GM21723 (cell line): ENCODE results near the gene SRGAP2C.
"Not testable (repeated sequence)": the region's sequence is repeated elsewhere in the genome, so short reads cannot be mapped to it uniquely, and the experiment has no call there.

Experiments used
- ATAC-seq: cut with Tn5 transposase; IDR thresholded peaks from one replicate; pipeline ENCODE4 v1.9.1; 2021; ENCODE audit warnings: mild to moderate bottlenecking, moderate library complexity; ENCODE audit not compliant: unreplicated experiment

Gene SRGAP2C

DNA sequence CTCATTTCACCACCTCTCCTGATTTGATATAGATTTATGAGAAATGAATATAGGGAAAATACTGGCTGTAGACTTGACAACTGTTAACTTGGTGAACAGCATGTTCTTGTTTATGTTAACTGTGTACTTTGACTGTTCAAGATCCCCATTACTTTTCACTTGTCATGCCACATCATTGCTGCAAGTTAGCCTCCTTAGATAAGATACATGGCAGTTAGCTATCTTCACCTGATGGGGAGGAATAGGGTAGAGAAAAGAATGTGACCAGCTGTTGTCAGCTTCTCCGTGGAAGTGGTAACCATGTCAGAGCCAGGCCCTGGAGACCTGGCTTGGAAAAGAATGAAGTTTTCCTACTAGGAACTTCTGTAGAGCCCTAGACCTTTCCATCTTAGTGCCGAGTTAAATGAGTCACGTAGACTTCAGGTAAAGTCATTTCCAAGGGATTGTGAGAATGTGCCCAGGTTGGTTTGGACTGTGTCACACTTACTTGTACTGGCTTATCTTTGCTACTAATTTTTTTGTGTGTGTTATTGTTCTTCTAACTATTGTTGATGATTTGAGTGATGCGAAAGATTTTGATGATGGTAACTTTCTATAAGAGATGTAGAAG lies 41.6 kb downstream of the SRGAP2C start:
- ATAC-seq: not testable (repeated sequence)

DNA sequence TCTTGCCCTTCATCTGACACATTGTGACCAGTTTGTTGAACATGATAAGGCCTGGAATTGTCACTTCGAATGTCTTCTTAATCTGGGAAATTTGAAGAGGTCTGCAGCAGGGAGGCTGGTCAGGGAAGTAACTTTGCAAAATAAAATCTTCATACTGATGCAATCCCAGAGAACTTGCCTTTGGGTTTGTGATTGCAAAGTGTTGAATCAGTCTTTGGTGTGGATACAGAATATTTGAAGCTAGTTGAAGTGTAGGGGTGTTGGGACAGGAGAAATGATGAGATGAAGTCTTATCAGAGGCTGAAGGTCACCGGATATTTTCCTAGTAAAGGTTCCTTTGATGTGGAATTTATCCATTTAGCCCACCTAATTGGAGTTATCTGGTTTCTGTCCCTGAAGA lies 42.1 kb downstream of the SRGAP2C start:
- not testable (repeated sequence) for ATAC-seq

DNA sequence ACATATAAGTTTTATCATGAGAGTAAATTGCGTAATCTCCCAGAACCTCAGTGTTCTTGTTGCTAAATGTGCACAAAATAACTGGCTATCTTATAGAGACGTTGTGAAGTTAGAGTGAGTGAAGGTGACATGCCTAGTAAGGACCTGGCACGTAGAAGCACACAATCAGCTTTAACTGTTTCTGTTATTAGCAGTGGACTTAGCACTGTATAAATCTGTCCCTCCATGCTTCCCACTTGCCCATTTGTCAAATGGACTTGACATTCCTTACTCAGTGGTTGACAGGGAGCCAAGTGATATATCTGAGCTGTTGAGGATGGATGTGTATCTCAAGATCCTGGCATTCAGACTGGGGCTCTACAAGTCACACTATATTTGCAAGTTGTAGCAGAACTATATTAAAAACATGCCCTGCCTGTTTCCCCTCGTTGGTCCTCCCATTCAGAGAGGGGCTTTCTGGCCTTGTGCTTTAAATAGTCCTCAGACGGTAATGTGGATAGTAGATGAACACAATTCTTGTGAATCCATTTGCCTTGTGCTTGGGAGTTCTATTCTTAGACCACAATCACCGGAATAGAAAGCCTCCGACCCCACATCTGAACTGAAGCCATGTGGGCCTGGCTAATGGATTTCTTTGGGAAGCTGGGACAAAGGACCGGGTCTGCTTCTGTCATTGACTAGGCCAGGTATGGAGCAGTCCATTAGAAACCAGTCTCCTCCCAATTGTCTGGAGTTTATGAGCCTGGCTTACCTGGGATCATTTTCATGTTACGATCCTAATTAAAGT lies 43.0 kb downstream of the SRGAP2C start:
- not testable (repeated sequence) for ATAC-seq

DNA sequence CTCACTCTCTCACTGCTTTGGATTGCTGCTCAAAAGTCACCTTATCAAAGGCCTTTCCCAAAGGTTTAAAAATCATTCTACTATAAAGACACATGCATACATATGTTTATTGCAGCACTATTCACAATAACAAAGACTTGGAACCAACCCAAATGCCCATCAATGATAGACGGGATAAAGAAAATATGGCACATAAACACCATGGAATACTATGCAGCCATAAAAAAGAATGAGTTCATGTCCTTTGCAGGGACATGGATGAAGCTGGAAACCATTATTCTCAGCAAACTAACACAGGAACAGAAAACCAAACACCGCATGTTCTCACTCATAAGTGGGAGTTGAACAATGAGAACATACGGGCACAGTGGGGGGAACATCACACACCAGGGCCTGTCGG lies 45.9 kb downstream of the SRGAP2C start:
- not testable (repeated sequence) for ATAC-seq

DNA sequence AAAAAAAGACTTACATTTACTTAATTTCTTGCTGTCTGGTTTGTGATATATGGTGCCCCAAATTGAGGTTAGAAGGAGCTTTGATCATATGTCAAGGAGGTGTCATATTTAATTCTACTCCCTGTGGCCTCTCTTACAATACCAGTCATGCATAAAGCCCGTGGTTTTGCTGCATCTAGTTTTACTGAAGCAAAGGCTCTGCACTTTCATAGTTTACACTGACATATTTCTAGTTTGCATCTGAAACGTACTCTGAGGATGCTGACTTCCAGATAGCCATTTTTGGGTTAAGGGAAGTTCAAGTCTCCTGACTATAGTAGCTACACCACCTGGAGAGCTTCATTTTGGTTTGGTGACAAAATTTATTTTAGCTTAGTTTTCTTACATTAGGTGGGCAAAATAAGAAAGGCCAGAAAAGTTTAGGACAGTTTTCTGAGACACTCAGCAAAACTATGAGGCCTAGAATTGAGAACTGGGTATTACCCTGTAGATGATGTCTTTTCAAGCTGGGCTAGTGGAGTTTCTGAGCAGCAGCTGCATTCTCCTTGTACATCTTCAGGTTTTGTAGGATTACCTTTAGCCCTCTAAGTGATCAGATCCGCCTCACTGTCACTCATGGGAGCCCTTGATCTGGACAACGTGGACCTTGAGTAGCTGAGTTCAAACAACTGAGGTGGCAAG lies 47.8 kb downstream of the SRGAP2C start:
- not testable (repeated sequence) for ATAC-seq

DNA sequence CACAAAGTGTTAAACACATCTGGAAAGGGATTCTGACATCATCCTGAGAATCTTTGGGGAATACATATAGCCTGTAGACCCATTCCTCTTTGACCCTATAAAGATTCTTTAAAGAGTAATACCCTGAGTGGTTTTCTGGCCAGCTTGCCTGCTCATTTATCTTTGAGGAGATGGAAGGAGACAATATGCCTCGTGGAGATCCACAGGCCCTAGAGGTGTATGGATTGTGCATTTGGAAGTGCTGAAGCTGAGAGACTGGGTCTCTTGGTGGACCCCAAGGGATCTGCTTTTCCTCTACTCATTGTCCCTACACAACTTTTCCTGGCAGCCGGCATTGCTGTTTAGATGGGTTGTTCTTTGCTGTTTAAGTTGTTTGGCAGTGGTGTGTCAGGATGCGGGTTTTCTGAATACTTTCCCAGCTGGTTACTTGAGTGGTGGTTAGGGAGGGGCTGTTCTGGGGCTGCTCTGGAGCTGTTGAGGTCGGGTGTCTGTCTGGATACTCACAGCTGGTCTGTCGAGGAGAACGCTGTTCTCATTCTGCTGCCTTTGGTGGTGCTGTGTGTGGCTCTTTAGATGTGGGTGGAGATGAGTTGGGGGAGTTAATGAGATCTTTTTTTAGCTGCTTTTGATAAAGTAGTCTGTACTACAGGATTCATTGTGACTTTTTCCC lies 49.5 kb downstream of the SRGAP2C start:
- not testable (repeated sequence) for ATAC-seq

DNA sequence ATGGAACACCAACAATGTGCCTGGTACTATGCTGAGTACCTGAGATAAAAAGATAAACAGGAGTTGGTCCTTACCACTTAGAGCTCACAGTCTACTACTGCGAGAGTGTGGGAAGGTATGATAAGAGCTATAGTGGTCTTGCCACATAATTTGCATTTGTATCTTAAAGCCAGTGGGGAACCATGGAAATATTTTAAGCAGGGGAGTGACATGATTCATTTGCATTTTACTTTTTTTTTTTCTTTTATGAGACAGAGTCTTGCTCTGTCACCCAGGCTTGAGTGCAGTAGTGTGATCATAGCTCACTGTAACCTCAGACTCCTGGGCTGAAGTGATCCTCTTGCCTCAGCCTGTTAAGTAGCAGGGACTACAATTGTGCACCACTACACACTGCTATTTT lies 53.6 kb downstream of the SRGAP2C start:
- peak; percentile 78 for ATAC-seq

DNA sequence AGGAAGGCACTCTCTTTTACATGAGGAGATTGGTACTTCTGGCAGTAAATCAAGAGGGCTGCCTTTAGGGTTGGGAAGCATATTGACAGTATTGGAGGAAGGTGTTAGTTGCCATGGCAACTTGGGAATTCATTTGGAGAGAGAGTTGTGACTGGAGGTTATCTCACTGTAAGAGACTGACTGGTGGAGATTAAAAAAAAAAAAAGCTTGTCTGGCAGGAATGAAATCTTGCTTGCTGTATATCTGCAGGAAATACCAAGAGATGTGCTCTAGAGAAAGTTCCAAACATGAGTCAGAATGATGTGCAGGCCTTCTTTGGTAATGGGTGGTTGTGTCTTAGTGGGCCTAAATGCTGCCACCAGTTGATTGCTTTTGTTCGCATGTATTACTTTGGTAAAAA lies 59.1 kb downstream of the SRGAP2C start:
- not testable (repeated sequence) for ATAC-seq

DNA sequence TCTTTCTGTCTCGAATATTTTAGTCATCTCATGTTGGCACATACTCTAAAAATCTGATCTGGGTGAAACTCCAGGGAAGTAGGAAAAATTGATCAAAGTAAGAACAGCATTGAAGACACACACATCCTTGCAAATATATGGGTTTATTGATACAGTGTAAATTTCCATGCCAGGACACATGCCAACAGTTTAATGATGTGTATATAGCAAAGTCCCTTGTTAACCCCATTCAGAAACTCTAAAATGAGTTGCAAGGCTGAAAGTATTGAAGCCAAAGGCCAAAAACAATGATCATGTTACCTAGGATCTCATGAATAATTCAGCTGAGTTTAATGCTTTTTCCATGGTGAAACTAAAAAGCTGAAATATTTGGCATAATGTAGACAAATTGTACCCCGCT lies 61.6 kb downstream of the SRGAP2C start:
- ATAC-seq: not testable (repeated sequence)

DNA sequence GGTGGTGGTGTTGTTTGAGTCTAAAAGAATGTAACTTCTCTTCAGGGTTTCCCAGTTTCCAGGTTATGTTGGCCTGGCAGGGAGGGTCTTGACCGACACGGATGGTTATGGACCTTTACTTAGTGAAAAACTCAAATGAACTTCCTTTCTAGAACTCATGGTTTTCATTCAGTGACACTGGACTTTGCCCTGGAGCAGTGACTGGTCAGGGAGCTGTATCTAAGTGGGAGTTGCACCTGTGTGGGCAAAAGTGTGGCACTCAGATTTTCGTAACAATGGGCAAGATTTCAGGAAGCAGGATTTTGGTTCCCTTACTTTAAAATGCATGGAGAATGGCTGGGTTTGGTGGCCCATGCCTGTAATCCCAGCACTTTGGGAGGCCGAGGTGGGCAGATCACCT lies 67.9 kb downstream of the SRGAP2C start:
- ATAC-seq: not testable (repeated sequence)

DNA sequence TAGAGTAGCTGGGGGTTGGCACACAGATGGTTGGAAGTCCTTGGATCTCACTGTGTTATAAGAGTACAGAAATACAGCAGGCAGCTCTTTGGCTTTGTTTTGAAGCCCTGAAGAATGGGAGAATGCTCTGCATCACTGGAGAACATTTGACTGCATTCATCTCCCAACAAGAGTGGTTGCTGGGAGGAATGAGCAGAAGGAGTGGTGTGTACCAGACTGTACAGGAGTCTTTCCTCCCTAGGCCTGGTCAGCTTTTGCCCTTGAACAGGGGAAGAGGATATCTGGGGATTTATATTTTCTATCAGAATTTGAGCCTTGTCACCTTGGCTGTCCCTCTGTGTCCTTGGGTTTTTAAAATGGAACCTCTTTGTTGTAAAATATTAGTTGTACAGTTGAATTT lies 69.8 kb downstream of the SRGAP2C start:
- ATAC-seq: not testable (repeated sequence)

DNA sequence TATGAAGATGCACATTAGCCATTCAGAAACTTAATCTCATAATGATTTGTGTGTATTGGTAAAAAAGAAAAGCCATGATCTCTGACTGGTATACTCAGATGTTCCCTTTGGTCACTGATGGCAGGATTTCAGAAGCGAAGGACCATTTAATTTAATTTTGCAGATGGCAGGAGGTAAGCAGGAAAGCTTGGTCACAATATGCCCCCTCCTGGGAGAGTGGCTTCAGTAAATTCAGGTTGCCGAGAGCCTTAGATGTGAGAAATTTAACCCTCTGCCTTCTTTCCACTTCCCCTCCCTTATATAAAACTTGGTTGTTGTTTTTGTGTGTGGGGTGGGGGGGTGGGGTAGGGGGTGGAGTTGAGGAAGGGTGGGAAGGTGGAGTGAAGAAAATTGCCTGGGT lies 72.9 kb downstream of the SRGAP2C start:
- not testable (repeated sequence) for ATAC-seq

DNA sequence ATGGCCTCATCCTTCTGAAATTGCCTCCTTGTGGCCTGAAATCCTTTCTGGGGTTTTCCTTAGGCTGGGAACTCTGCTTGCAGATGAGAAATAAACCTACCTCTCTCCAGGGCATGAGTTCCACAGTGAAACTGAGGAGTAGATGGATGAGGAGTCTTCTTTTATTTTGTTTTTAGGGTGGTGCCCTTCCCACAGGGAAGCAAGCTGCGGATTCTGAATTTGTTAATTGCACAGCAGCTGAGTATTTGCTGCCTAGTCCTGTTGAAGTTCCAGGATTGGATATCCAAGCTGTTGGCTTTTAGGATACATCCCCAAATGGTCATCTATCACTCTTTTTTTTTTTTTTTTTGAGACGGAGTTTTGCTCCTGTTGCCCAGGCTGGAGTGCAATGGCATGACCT lies 73.4 kb downstream of the SRGAP2C start:
- not testable (repeated sequence) for ATAC-seq

DNA sequence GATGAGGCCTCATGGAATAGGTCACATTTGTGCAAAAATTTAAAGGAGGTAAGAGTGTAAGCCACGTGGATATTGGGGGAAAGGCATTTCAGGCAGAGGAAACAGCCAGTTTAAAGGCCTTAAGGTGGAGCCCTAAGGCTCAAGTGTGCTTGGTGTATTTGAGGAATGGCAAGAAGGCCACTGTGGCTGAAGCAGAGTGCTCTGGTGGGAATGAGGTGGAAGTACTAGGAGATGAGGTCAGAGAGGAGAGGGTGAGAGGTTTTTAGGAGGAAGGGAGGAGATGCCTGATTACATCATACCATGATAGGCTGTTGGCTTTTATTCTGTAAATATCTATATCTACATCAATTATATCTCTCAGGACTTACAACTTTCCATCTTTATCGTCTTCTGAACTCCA lies 75.4 kb downstream of the SRGAP2C start:
- ATAC-seq: not testable (repeated sequence)

DNA sequence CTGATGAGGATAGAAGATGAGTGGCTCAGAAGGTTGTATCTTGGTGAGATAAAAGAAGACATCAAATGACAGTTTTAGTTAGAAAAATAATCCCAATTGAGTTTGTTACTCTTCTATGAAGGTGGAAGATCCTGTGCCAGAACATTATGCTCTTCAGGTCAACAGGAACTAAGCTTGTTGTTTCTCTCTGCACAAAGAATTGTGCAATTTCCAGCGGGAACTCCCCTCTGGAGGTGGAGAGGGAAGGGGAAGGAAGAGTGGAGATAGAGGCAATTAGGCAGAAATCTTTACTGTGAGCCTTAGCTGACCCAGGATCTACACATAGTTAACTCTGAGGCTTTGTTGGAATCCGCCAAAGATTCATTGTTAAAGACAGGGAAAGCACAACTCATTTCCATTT lies 77.4 kb downstream of the SRGAP2C start:
- not testable (repeated sequence) for ATAC-seq

DNA sequence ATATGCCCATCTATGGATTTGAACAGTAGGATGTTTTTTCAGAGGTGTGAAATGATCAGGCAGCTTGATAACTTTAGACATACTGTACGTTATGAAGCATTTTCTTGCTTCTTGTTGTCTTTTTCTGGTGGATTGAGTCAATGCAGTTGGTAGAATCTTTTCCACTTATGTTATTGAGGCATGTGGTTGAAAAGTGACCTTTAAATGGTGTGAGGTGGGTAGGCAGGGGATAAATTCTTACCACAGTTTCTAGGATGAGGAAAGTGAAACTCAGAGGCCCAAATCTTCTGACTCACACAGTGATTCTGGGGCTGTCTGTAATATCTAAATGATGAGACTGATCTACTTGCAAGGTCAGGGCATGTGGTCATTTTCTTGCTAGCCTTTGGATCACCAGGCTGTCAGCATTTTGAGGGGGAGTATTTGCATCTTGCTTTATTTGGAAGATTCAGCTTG lies 79.0 kb downstream of the SRGAP2C start:
- peak; percentile 70 for ATAC-seq

DNA sequence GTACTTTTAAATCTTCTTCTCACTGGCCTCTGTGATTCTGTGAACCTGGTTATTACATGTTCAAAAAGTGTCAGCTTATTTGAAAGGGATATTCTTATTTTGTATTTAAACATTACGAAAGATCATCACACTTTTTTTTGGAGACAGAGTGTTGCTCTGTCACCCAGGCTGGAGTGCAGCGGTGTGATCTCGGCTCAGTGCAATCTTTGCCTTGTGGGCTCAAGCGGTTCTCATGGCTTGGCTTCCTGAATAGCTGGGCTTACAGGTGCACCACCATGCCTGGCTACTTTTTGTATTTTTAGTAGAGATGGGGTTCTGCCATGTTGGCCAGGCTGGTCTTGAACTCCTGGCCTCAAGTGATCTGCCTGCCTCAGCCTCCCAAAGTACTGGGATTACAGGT lies 82.3 kb downstream of the SRGAP2C start:
- ATAC-seq: not testable (repeated sequence)

DNA sequence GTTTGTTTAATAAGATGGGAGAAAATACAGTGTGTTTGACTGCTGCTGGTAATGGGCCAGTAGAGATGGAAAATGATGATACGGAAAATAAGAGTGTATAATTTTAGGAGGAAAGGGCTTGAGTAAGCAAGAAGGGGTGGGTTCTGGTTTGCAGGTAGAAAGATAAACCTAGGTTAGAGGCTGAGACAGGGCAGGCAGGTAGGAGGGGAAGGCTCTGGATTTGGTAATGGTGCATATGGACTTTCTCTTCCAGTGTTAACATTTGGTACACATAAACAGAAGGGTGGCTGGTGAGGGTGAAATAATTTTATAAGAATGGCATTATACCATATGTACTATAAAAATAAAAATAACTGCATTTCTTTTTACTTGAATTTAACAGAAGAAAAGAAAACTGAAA lies 84.5 kb downstream of the SRGAP2C start:
- ATAC-seq: not testable (repeated sequence)

DNA sequence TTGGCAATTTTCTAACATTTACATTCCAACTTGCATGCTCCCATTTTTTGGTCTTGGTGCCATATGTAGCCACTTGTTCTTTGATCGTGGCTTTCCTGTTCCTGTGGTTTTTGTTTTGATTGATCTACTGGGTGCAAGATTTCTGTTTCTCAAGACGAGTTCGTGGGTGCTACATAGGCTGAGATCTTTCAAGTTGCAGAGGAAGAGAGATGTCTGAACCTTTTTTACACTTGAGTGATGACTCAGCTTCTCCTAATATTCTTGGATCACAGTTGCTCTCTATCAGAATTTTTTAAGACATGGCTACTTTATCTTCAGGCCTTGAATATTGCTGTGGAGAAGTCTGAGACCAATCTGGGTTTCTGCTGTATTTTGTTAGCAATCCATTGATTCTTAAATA lies 85.2 kb downstream of the SRGAP2C start:
- ATAC-seq: not testable (repeated sequence)

DNA sequence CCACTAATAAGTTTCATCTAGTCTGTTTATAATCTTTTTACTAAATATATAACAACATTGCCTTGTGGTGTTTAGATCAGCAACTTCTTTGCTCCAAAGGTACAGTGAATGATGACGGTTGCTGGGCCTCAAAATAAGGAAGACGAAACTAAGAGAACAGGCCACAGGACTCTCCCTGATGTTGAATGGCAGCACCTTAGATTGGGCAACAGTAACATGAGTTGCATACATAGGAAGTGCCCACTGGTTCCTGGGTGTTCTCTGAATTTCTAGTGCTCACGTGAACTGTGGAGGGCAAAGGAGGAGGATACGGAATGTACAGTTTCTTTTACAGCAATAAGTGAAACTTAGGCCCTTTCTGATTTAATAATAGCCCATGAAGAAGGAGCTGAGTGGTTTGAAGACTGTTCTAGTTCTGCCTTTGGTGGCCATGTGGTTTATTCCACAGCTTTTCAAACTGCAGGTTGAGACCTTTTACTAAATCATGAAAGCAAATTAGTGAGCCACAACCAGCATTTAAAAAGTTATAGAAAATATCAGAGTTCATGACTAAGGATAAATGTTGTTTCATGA lies 86.5 kb downstream of the SRGAP2C start:
- ATAC-seq: peak; percentile 56

DNA sequence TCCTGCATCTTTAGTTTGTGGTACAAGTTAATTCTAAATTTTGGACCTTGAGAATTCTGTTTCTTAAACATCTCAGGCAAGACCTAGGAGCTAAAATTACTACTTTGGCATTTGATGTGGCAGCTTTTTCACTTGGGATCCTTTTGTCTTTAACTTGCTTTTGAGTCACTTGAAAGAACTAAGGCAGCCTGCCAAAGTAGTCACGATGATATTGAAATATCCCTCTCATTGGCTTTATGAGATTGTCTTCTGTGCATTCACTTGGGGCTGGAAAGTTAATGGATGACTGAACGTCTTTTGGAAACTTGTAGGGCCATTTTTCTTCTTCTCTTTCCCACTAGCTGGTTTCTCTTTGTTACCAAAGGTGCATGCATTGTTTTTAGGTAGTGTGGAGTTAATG lies 90.7 kb downstream of the SRGAP2C start:
- ATAC-seq: not testable (repeated sequence)
